ENCODE data around the gene AFF3. TPM values are rescaled to one million over a fixed set of nuclear protein-coding genes. Genes with fewer than 3 reads are reported as not detected.

Gene AFF3
- total and polyA plus RNA-seq, 2 of the 13 experiments (the other 11 are each of a cell fraction or from before 2014, with no cell fraction given): not detected

GRCh38 chr2:99572373-99573164 lies 569.8 kb downstream of the AFF3 start (continued):
- TF ChIP-seq FOXJ3 (CRISPR knock-in tag; IDR thresholded peaks at IDR 0.05; ENCODE audit: borderline replicate concordance): no peak

DNA sequence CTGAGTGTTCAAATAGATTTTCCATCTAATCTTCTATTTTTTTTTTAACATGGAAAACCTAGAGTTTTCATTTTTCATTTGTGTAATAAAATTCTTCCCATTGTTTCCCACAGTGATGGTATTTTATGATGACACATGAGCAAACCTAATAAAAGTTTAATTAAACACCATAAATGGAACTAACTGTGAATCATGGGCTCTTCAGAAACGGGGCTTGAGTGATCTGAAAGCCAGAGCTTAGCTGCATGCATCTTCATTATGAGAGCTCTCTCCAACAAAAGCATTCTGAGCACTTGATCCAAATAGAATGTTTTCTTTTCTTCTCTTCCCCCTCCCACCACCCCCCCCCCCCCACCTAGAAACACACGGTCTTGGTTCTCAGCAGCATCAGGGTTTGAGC lies 570.4 kb downstream of the AFF3 start:
- intact Hi-C loops (cut with micrococcal nuclease; ENCODE audit: unreplicated experiment) (no loop called here), in situ Hi-C loops (cut with HindIII; ENCODE audit: extremely low pct_ligation_motif_present, low pct_unique_long_range_greater_than_20kb) (loop anchor here (25.0 kb wide), 1 partner anchor 815 kb away; no protein-coding TSS in a partner anchor)
- Histone ChIP-seq H4K20me1 (ENCODE audit: insufficient read depth, low read length) (no peaks in the 10 kb centered on the region), H3K27me3 (ENCODE audit: control insufficient read depth in 1 of 2, insufficient read depth in 2 of 2, low read length in 2 of 2) (peaks cover 0 to 21% of the 10 kb centered on the region in 2 experiments; a peak in 3 of 5 replicates), H3K4me1 (ENCODE audit: insufficient read depth, low read length) (0 out of 2 replicates have a peak, but pooled peaks cover 5% of the 10 kb centered on the region), H3K9ac (ENCODE audit: insufficient read depth, low read depth, low read length) (no peak overlapping the region), H3K4me2 (ENCODE audit: low read depth, low read length) (no peak overlapping the region), H3K9me3 (ENCODE audit: low read length) (no peaks in the 10 kb centered on the region), H3K4me3 (replicated peaks in 1 of 3; ENCODE audit: insufficient read depth in 1 of 3, low read depth in 2 of 3, low read length in 3 of 3) (no peak overlapping the region), H3K36me3 (replicated peaks in 1 of 2; ENCODE audit: control insufficient read depth in 1 of 2, insufficient read depth in 2 of 2, low read length in 2 of 2) (no peaks in the 10 kb centered on the region), H2AFZ (ENCODE audit: low read length) (no peak overlapping the region), H3K27ac (ENCODE audit: extremely low read length, insufficient read depth, low read length) (no peak overlapping the region), H3K79me2 (ENCODE audit: insufficient read depth, low read length) (no peaks in the 10 kb centered on the region)
- CTCF ChIA-PET (ENCODE audit: low intra/inter-chr PET ratio, low total read pairs): no interaction called here
- DNase-seq (ENCODE audit: low spot score): no peak
- FAIRE-seq: no peak
- BruUV-seq (replicated peaks): no TSS peak
- POLR2A ChIA-PET: no interaction called here
- WGBS (ENCODE audit: low lambda C conversion rate): 3% methylated on average over 2 of the region's 2 CpGs
- no peak for ATAC-seq
- TF ChIP-seq HHEX (CRISPR knock-in tag; IDR thresholded peaks at IDR 0.05) (no peak), DPF2 (CRISPR knock-in tag; IDR thresholded peaks at IDR 0.05; ENCODE audit: borderline replicate concordance, low read depth) (no peak), SOX5 (CRISPR knock-in tag; IDR thresholded peaks at IDR 0.05; ENCODE audit: borderline replicate concordance) (no peak), TBP (CRISPR knock-in tag; IDR thresholded peaks at IDR 0.05) (no peak), ZNF160 (CRISPR knock-in tag; IDR thresholded peaks at IDR 0.05) (no peak), ZNF691 (CRISPR knock-in tag; IDR thresholded peaks at IDR 0.05; ENCODE audit: borderline replicate concordance, low read depth) (no peak), ATF5 (CRISPR knock-in tag; IDR thresholded peaks at IDR 0.05; ENCODE audit: low read depth) (no peak), HNRNPUL1 (IDR thresholded peaks at IDR 0.05; ENCODE audit: low read depth, low read length) (no peak), KDM5B (CRISPR knock-in tag; IDR thresholded peaks at IDR 0.05; ENCODE audit: borderline replicate concordance) (no peak)
- TF ChIP-seq, protein P1, sequence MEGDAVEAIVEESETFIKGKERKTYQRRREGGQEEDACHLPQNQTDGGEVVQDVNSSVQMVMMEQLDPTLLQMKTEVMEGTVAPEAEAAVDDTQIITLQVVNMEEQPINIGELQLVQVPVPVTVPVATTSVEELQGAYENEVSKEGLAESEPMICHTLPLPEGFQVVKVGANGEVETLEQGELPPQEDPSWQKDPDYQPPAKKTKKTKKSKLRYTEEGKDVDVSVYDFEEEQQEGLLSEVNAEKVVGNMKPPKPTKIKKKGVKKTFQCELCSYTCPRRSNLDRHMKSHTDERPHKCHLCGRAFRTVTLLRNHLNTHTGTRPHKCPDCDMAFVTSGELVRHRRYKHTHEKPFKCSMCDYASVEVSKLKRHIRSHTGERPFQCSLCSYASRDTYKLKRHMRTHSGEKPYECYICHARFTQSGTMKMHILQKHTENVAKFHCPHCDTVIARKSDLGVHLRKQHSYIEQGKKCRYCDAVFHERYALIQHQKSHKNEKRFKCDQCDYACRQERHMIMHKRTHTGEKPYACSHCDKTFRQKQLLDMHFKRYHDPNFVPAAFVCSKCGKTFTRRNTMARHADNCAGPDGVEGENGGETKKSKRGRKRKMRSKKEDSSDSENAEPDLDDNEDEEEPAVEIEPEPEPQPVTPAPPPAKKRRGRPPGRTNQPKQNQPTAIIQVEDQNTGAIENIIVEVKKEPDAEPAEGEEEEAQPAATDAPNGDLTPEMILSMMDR (CRISPR knock-in tag; IDR thresholded peaks at IDR 0.05): no peak
- TF ChIP-seq, protein P2, sequence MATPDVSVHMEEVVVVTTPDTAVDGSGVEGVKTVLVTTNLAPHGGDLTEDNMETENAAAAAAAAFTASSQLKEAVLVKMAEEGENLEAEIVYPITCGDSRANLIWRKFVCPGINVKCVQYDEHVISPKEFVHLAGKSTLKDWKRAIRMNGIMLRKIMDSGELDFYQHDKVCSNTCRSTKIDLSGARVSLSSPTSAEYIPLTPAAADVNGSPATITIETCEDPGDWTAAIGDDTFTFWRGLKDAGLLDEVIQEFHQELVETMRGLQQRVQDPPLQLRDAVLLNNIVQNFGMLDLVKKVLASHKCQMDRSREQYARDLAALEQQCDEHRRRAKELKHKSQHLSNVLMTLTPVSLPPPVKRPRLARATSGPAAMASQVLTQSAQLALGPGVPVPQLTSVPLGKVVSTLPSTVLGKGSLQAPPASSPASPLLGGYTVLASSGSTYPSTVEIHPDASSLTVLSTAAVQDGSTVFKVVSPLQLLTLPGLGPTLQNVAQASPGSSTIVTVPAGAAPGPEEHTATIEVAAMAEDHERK (CRISPR knock-in tag; IDR thresholded peaks at IDR 0.05; ENCODE audit: low read depth): no peak

Measured in HepG2 (cell line).